Breast epithelium (tissue), 4 donors: ENCODE measurements around the gene ADGRL3. TPM values are rescaled to one million over a fixed set of nuclear protein-coding genes. Genes with fewer than 3 reads are reported as not detected.

Experiments used
- DNase-seq, 2 donors: peaks; one replicate each; pipeline ENCODE4 v3.0.0-alpha.2; 2019; ENCODE audit warnings: low spot score in 2 of 2
- H3K27ac ChIP-seq, 2 donors: fragments of 200-600 bp; sonication (generic) in 1 of 2; one replicate each; pipeline ENCODE4 v1.5.1; 2016 to 2019; ENCODE audit warnings: mild to moderate bottlenecking in 1 of 2
- H3K27me3 ChIP-seq, 2 donors: fragments of 200-600 bp; sonication (generic) in 1 of 2; one replicate each; pipeline versions ENCODE4 v1.5.1 to v1.6.0; 2017 to 2019; ENCODE audit warnings: control low read depth in 1 of 2, mild to moderate bottlenecking in 1 of 2
- H3K36me3 ChIP-seq: fragments of 200-600 bp; one replicate; pipeline ENCODE4 v1.5.1; 2019
- H3K4me1 ChIP-seq, 2 donors: fragments of 200-600 bp; sonication (generic); one replicate each; pipeline ENCODE4 v1.5.1; 2016 to 2019; ENCODE audit warnings: control low read depth in 1 of 2
- H3K4me3 ChIP-seq, 3 donors: fragments of 200-600 bp; sonication (generic); 1 replicate in 2 of 3; 2 replicates in 1 of 3; pipeline ENCODE4 v1.5.1; 2016 to 2019; ENCODE audit warnings: mild to moderate bottlenecking in 3 of 3, moderate library complexity in 2 of 3
- H3K9me3 ChIP-seq, 2 donors: fragments of 200-600 bp; sonication (generic) in 1 of 2; one replicate each; pipeline ENCODE4 v1.5.1; 2016 to 2019; ENCODE audit warnings: control low read depth in 1 of 2
- CTCF ChIP-seq, 3 donors: fragments of 450-650 bp; IDR thresholded peaks; one replicate each; pipeline ENCODE4 v1.5.1; 2016 to 2017; ENCODE audit warnings: antibody characterized with exemption in 3 of 3, mild to moderate bottlenecking in 3 of 3, moderate library complexity in 3 of 3
- POLR2A ChIP-seq: fragments of 450-650 bp; IDR thresholded peaks from one replicate; pipeline ENCODE4 v1.6.1; 2016; ENCODE audit warnings: antibody characterized with exemption, mild to moderate bottlenecking, moderate library complexity
- POLR2AphosphoS5 ChIP-seq, 3 donors: sonication (generic); formaldehyde crosslinking; IDR thresholded peaks; one replicate each; pipeline ENCODE4 v1.6.1; 2017; ENCODE audit warnings: antibody characterized with exemption in 3 of 3
- intact Hi-C: fragments of 100-400 bp; cut with DNase I; formaldehyde crosslinking; loops from one replicate; pipeline ENCODE4 v1.15.1; 2023; ENCODE audit warnings: low total_unique reads
- total RNA-seq, 3 donors: library from RNA; depleted of rRNA; stranded (reverse); fragments of >200 nt; gene quantifications; one replicate each; pipeline ENCODE4 v1.1.0, GENCODE V29; 2016

ADGRL3 gene
- total RNA-seq, 3 donors from 2014 or later: 4.2 to 8.2 (median 6.6) TPM

- Histone ChIP-seq H3K36me3 (no peaks in the 10 kb centered on the region), H3K27me3 (no peaks in the 10 kb centered on the region), H3K27ac (no peak overlapping the region), H3K4me1 (no peaks in the 10 kb centered on the region), H3K4me3 (no peak overlapping the region), H3K9me3 (no peaks in the 10 kb centered on the region)
- intact Hi-C loops: no loop called here
- TF ChIP-seq CTCF (IDR thresholded peaks at IDR 0.05) (no peak), POLR2AphosphoS5 (IDR thresholded peaks at IDR 0.05) (no peak), POLR2A (no peak)
- no peak for DNase-seq
These were observed 189.5 kb downstream of the ADGRL3 start for GRCh38 chr4:61389640-61390039.

- H3K9me3 ChIP-seq: no peaks in the 10 kb centered on the region
- no peaks in the 10 kb centered on the region for H3K27me3 ChIP-seq
- no peaks in the 10 kb centered on the region for H3K36me3 ChIP-seq
- no peak overlapping the region for H3K27ac ChIP-seq
- no peak overlapping the region for H3K4me3 ChIP-seq
- no peak for DNase-seq
- H3K4me1 ChIP-seq: no peaks in the 10 kb centered on the region
- intact Hi-C loops: no loop called here
- no peak for TF ChIP-seq POLR2A
- no peak for TF ChIP-seq CTCF (IDR thresholded peaks at IDR 0.05)
- TF ChIP-seq POLR2AphosphoS5 (IDR thresholded peaks at IDR 0.05): no peak
These were observed 195.6 kb downstream of the ADGRL3 start for GRCh38 chr4:61395754-61396153.

- H3K9me3 ChIP-seq: no peaks in the 10 kb centered on the region
- H3K4me1 ChIP-seq: no peaks in the 10 kb centered on the region
- no peaks in the 10 kb centered on the region for H3K27me3 ChIP-seq
- H3K36me3 ChIP-seq: no peaks in the 10 kb centered on the region
- intact Hi-C loops: no loop called here
- H3K4me3 ChIP-seq: no peak overlapping the region
- no peak overlapping the region for H3K27ac ChIP-seq
- DNase-seq: no peak
- TF ChIP-seq POLR2A (no peak), POLR2AphosphoS5 (IDR thresholded peaks at IDR 0.05) (no peak), CTCF (IDR thresholded peaks at IDR 0.05) (no peak)
These were observed 197.0 kb downstream of the ADGRL3 start for GRCh38 chr4:61397174-61397573.

GRCh38 chr4:61400439-61401038 is 200.4 kb downstream of the ADGRL3 start:
- Histone ChIP-seq H3K4me3 (no peak overlapping the region), H3K27me3 (no peaks in the 10 kb centered on the region), H3K9me3 (no peaks in the 10 kb centered on the region), H3K27ac (no peak overlapping the region), H3K36me3 (no peaks in the 10 kb centered on the region), H3K4me1 (no peaks in the 10 kb centered on the region)
- intact Hi-C loops: no loop called here
- DNase-seq: no peak
- TF ChIP-seq POLR2A (no peak), POLR2AphosphoS5 (IDR thresholded peaks at IDR 0.05) (no peak), CTCF (IDR thresholded peaks at IDR 0.05) (no peak)

- Histone ChIP-seq H3K4me1 (no peaks in the 10 kb centered on the region), H3K9me3 (no peaks in the 10 kb centered on the region), H3K27ac (no peak overlapping the region), H3K4me3 (no peak overlapping the region), H3K27me3 (no peaks in the 10 kb centered on the region), H3K36me3 (no peaks in the 10 kb centered on the region)
- DNase-seq: no peak
- no peak for TF ChIP-seq POLR2A
- no peak for TF ChIP-seq POLR2AphosphoS5 (IDR thresholded peaks at IDR 0.05)
- no peak for TF ChIP-seq CTCF (IDR thresholded peaks at IDR 0.05)
- intact Hi-C loops: no loop called here
These were observed 201.6 kb downstream of the ADGRL3 start for GRCh38 chr4:61401771-61402170.
